ENCODE measurements around the gene COL8A1. TPM values are rescaled to one million over a fixed set of nuclear protein-coding genes. Genes with fewer than 3 reads are reported as not detected.

COL8A1 gene
- total and polyA plus RNA-seq, 10 of the 15 experiments (the other 5 are each of a cell fraction or from before 2014, with no cell fraction given), result 0.04 to 0.73 (median 0.10) TPM; not detected in 5

GRCh38 chr3:99626417-99626788 is 12.0 kb upstream of the COL8A1 start:
- ChIA-PET CTCF (interaction anchor here (0.7 to 1.8 kb wide), 2 partner anchors 19 to 1361 kb away, joined by 4 to 5 read pairs; no protein-coding TSS in a partner anchor), RAD21 (ENCODE audit: unreplicated experiment) (no interaction called here), SMC1A (ENCODE audit: uncharacterized antibody, unreplicated experiment) (interaction anchor here (1.1 to 1.4 kb wide), 4 partner anchors 11 to 96 kb away, joined by 3 to 5 read pairs (median 3); no protein-coding TSS in a partner anchor), POLR2A (no interaction called here)
- Histone ChIP-seq H3K9ac (ENCODE audit: control insufficient read depth, insufficient read depth, low read length) (no peak overlapping the region), H3K4me2 (ENCODE audit: control insufficient read depth, insufficient read depth) (0 out of 2 replicates have a peak overlapping the region, but pooled peaks have one; percentile 19), H3K36me3 (ENCODE audit: control insufficient read depth in 2 of 2, insufficient read depth in 2 of 2, low read length in 1 of 2) (no peaks in the 10 kb centered on the region), H3K27ac (ENCODE audit: control insufficient read depth, insufficient read depth) (no peak overlapping the region), H3K4me1 (ENCODE audit: control insufficient read depth, insufficient read depth, low read length) (no peaks in the 10 kb centered on the region), H3K79me2 (ENCODE audit: control insufficient read depth, insufficient read depth, low read length) (no peaks in the 10 kb centered on the region), H2AFZ (ENCODE audit: control insufficient read depth, low read depth, low read length) (no peak overlapping the region), H3K27me3 (replicated peaks in 1 of 2; ENCODE audit: control insufficient read depth in 2 of 2, insufficient read depth in 2 of 2, low read length in 1 of 2) (no peaks in the 10 kb centered on the region), H3K9me3 (replicated peaks; ENCODE audit: control insufficient read depth, insufficient read depth, low read length) (no peaks in the 10 kb centered on the region; the same call in 2 of the 3 replicates), H3K4me3 (no peak overlapping the region), H4K20me1 (ENCODE audit: control insufficient read depth, insufficient read depth) (no peaks in the 10 kb centered on the region)
- WGBS (ENCODE audit: insufficient coverage, insufficient replicate concordance, low lambda C conversion rate, missing lambda C conversion rate), result 0% methylated on average over 1 of the region's 1 CpG
- intact Hi-C loops (cut with micrococcal nuclease; ENCODE audit: unreplicated experiment) (no loop called here), in situ Hi-C loops (cut with MboI) (no loop called here)
- DNase-seq (ENCODE audit: low read depth, low spot score) (peak; percentile 77), ATAC-seq (peak; percentile 78), FAIRE-seq (peak; percentile 7)
- TF ChIP-seq ZNF384 (IDR thresholded peaks at IDR 0.05; ENCODE audit: borderline replicate concordance, low read depth, low read length), result peak; percentile 39; the same call in 1 of the 2 replicates
- peak; percentile 70 for TF ChIP-seq MTA2 (IDR thresholded peaks at IDR 0.05; ENCODE audit: low read depth)
- no peak for TF ChIP-seq ETV6 (conservative IDR thresholded peaks at IDR 0.05 in 1 of 2, IDR thresholded peaks at IDR 0.05 in 1 of 2; ENCODE audit: borderline replicate concordance in 1 of 2, low read depth in 1 of 2)
- TF ChIP-seq E4F1 (IDR thresholded peaks at IDR 0.05; ENCODE audit: borderline replicate concordance, partially characterized antibody), result no peak
- 0 out of 2 replicates have a peak, but pooled peaks have one; percentile 47 for TF ChIP-seq MEF2A (IDR thresholded peaks at IDR 0.05; ENCODE audit: insufficient read depth, low read depth, low read length)
- TF ChIP-seq EP300 (IDR thresholded peaks at IDR 0.05; ENCODE audit: borderline replicate concordance in 1 of 2, control insufficient read depth in 1 of 2, low read depth in 2 of 2, low read length in 2 of 2), result 0 out of 4 replicates have a peak, but pooled peaks of 1 of the 2 experiments have one; percentile 27
- TF ChIP-seq SRF (IDR thresholded peaks at IDR 0.05; ENCODE audit: low read depth in 2 of 2, low read length in 2 of 2), result 0 out of 4 replicates have a peak, but pooled peaks of 1 of the 2 experiments have one; percentile 8
- no peak for TF ChIP-seq KAT2A (conservative IDR thresholded peaks at IDR 0.05; ENCODE audit: control insufficient read depth, low read depth, low read length)
- TF ChIP-seq TARDBP (IDR thresholded peaks at IDR 0.05; ENCODE audit: borderline replicate concordance), result no peak
- no peak for TF ChIP-seq NR2C2 (IDR thresholded peaks at IDR 0.05; ENCODE audit: borderline replicate concordance, control insufficient read depth, insufficient read length, low read depth)
- no peak for TF ChIP-seq RB1 (IDR thresholded peaks at IDR 0.05; ENCODE audit: borderline replicate concordance)
- no peak for TF ChIP-seq ZNF217 (IDR thresholded peaks at IDR 0.05)
- TF ChIP-seq ATF7 (IDR thresholded peaks at IDR 0.05; ENCODE audit: low read depth), result 0 out of 2 replicates have a peak, but pooled peaks have one; percentile 26
- no peak for TF ChIP-seq SUPT20H (IDR thresholded peaks at IDR 0.05; ENCODE audit: borderline replicate concordance, control insufficient read depth, low read depth, low read length)
- no peak for TF ChIP-seq GABPA (IDR thresholded peaks at IDR 0.05; ENCODE audit: low read depth)
- peak; percentile 84 for TF ChIP-seq RUNX3 (IDR thresholded peaks at IDR 0.05; ENCODE audit: low read length)
- no peak for TF ChIP-seq CEBPB (IDR thresholded peaks at IDR 0.05; ENCODE audit: borderline replicate concordance in 1 of 2, low read depth in 2 of 2, low read length in 2 of 2)
- peak; percentile 53 for TF ChIP-seq PKNOX1 (IDR thresholded peaks at IDR 0.05)
- TF ChIP-seq MEF2B (IDR thresholded peaks at IDR 0.05; ENCODE audit: partially characterized antibody, poor library complexity, severe bottlenecking), result peak; percentile 62
- no TSS peak for BruUV-seq (replicated peaks)

All from GM12878 (cell line).